MCF 10A (cell line): ENCODE data around the gene UFC1. TPM values are rescaled to one million over a fixed set of nuclear protein-coding genes. Genes with fewer than 3 reads are reported as not detected.

Source experiments
- BruUV-seq: library from RNA; stranded (reverse); fragments of 400-500 nt; replicated peaks from 2 replicates; lab custom pipeline; 2021; lab: Mats Ljungman, UMichigan
- CTCF ChIA-PET: fragments of 300-600 bp; sonication (Branson Sonifier 250); formaldehyde crosslinking; extraction: SDS; loops from one replicate; lab custom pipeline; 2021; ENCODE audit warnings: antibody characterized with exemption, inconsistent platforms; lab: Yijun Ruan, JAX
- POLR2A ChIA-PET: fragments of 300-600, 350-650 bp; sonication (Branson Sonifier 250); formaldehyde crosslinking; extraction: SDS; loops from one replicate; lab custom pipeline; 2020; ENCODE audit warnings: antibody characterized with exemption, inconsistent platforms; lab: Yijun Ruan, JAX
- DNase-seq: peaks from one replicate; pipeline ENCODE4 v3.0.0-alpha.2; 2018; ENCODE audit not compliant: unreplicated experiment
- H3K27ac Mint-ChIP-seq: one replicate; pipeline ENCODE4 v1.8.0; 2022; ENCODE audit warnings: mild to moderate bottlenecking, low read depth, mixed read lengths; ENCODE audit not compliant: unreplicated experiment
- H3K27me3 Mint-ChIP-seq: one replicate; pipeline ENCODE4 v1.8.0; 2022; ENCODE audit warnings: mixed read lengths; ENCODE audit not compliant: insufficient read depth, unreplicated experiment
- H3K36me3 Mint-ChIP-seq: one replicate; pipeline ENCODE4 v1.8.0; 2022; ENCODE audit warnings: mild to moderate bottlenecking, moderate library complexity, mixed read lengths; ENCODE audit not compliant: insufficient read depth, unreplicated experiment
- H3K4me1 Mint-ChIP-seq: one replicate; pipeline ENCODE4 v1.8.0; 2022; ENCODE audit warnings: mixed read lengths; ENCODE audit not compliant: insufficient read depth, unreplicated experiment
- H3K4me3 Mint-ChIP-seq: one replicate; pipeline ENCODE4 v1.8.0; 2022; ENCODE audit warnings: mild to moderate bottlenecking, moderate library complexity, mixed read lengths; ENCODE audit not compliant: unreplicated experiment
- H3K9me3 Mint-ChIP-seq: one replicate; pipeline ENCODE4 v1.8.0; 2022; ENCODE audit warnings: mixed read lengths; ENCODE audit not compliant: unreplicated experiment
- CTCF ChIP-seq: fragments of 200-600 bp; IDR thresholded peaks from one replicate; pipeline ENCODE4 v1.8.0; 2022; ENCODE audit warnings: antibody characterized with exemption, mild to moderate bottlenecking; ENCODE audit not compliant: unreplicated experiment
- intact Hi-C: fragments of 100-400 bp; cut with micrococcal nuclease; formaldehyde crosslinking; loops from 2 replicates; pipeline ENCODE4 v1.14.1; 2022
- total RNA-seq: library from RNA; stranded (reverse); gene quantifications from 2 replicates; pipeline ENCODE4 v1.2.3, GENCODE V29; 2022

Gene UFC1
- total RNA-seq, 1 experiment from 2014 or later = 125 TPM

- CTCF ChIA-PET = interaction anchor here (3.3 to 3.5 kb wide), 2 partner anchors 8 to 18 kb away, joined by 24 to 33 read pairs; partner anchors contain the start of gene PPOX
- H3K4me3 Mint-ChIP-seq = no peak overlapping the region
- H3K36me3 Mint-ChIP-seq = peaks cover 53% of the 10 kb centered on the region
These were observed 21.1 kb downstream of the UFC1 start for GRCh38 chr1:161174911-161175310.

GRCh38 chr1:161175771-161176453, 22.1 kb downstream of the UFC1 start:
- ChIA-PET CTCF (interaction anchor here (0.5 to 3.5 kb wide), 11 partner anchors 9 to 351 kb away, joined by 3 to 33 read pairs (median 5); partner anchors contain the start of genes FCER1G, PPOX and TOMM40L), POLR2A (interaction anchor here (0.6 to 3.3 kb wide), 17 partner anchors 9 to 914 kb away, joined by 3 to 101 read pairs (median 7); partner anchors contain the start of genes DCAF8, DEDD, F11R and NDUFS2)
- no TSS peak for BruUV-seq
- Mint-ChIP-seq H3K4me3 (peak overlapping the region; percentile 86), H3K27ac (peak overlapping the region; percentile 92), H3K9me3 (no peaks in the 10 kb centered on the region), H3K27me3 (no peaks in the 10 kb centered on the region), H3K4me1 (peaks cover 33% of the 10 kb centered on the region), H3K36me3 (peaks cover 44% of the 10 kb centered on the region)
- TF ChIP-seq CTCF = no peak
- intact Hi-C loops = no loop called here
- no peak for DNase-seq

More at GRCh38 chr1:161174911-161175310, 21.1 kb downstream of the UFC1 start:
- Mint-ChIP-seq H3K27me3 (no peaks in the 10 kb centered on the region), H3K9me3 (no peaks in the 10 kb centered on the region), H3K4me1 (peaks cover 33% of the 10 kb centered on the region), H3K27ac (peak overlapping the region; percentile 10)
- no TSS peak for BruUV-seq
- intact Hi-C loops = no loop called here
- POLR2A ChIA-PET = interaction anchor here (3.3 kb wide), 1 partner anchor 8 kb away, joined by 101 read pairs; the partner anchor contains the start of gene PPOX
- TF ChIP-seq CTCF = no peak
- DNase-seq = no peak

GRCh38 chr1:161176468-161177111, 22.8 kb downstream of the UFC1 start:
- H3K9me3 Mint-ChIP-seq = no peaks in the 10 kb centered on the region
- H3K36me3 Mint-ChIP-seq = peaks cover 38% of the 10 kb centered on the region
- no peak for DNase-seq
- no peaks in the 10 kb centered on the region for H3K27me3 Mint-ChIP-seq
- peaks cover 33% of the 10 kb centered on the region for H3K4me1 Mint-ChIP-seq
- no peak for TF ChIP-seq CTCF
- no TSS peak for BruUV-seq
- H3K4me3 Mint-ChIP-seq = peak overlapping the region; percentile 86
- peak overlapping the region; percentile 92 for H3K27ac Mint-ChIP-seq
- POLR2A ChIA-PET = interaction anchor here (0.6 to 3.3 kb wide), 21 partner anchors 10 to 914 kb away, joined by 3 to 101 read pairs (median 6); partner anchors contain the start of genes DCAF8, DEDD, F11R and NDUFS2
- intact Hi-C loops = loop anchor here (1.0 kb wide), 1 partner anchor 10 kb away; the partner anchor contains the start of gene PPOX
- CTCF ChIA-PET = interaction anchor here (0.5 to 3.5 kb wide), 14 partner anchors 10 to 1594 kb away, joined by 3 to 33 read pairs (median 4); partner anchors contain the start of genes ADAMTS4, FCER1G, PPOX and TOMM40L
